ENCODE results near the gene TEC. TPM values are rescaled to one million over a fixed set of nuclear protein-coding genes. Genes with fewer than 3 reads are reported as not detected.
"Not testable (repeated sequence)": the region's sequence is repeated elsewhere in the genome, so short reads cannot be mapped to it uniquely, and the experiment has no call there.

Gene TEC
- total RNA-seq, 1 donor from 2014 or later: 1.8 TPM

- Mint-ChIP-seq H3K27me3 (no peaks in the 10 kb centered on the region), H3K27ac (no peak overlapping the region), H3K36me3 (peaks cover 3% of the 10 kb centered on the region), H3K4me3 (no peak overlapping the region), H3K4me1 (ENCODE audit: unreplicated experiment) (no peaks in the 10 kb centered on the region), H3K9me3 (no peaks in the 10 kb centered on the region)
- DNase-seq (ENCODE audit: extremely low spot score, unreplicated experiment): no peak
- TF ChIP-seq, protein P1, sequence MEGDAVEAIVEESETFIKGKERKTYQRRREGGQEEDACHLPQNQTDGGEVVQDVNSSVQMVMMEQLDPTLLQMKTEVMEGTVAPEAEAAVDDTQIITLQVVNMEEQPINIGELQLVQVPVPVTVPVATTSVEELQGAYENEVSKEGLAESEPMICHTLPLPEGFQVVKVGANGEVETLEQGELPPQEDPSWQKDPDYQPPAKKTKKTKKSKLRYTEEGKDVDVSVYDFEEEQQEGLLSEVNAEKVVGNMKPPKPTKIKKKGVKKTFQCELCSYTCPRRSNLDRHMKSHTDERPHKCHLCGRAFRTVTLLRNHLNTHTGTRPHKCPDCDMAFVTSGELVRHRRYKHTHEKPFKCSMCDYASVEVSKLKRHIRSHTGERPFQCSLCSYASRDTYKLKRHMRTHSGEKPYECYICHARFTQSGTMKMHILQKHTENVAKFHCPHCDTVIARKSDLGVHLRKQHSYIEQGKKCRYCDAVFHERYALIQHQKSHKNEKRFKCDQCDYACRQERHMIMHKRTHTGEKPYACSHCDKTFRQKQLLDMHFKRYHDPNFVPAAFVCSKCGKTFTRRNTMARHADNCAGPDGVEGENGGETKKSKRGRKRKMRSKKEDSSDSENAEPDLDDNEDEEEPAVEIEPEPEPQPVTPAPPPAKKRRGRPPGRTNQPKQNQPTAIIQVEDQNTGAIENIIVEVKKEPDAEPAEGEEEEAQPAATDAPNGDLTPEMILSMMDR (conservative IDR thresholded peaks at IDR 0.05): no peak
Observed at GRCh38 chr4:48225368-48226141, 44.1 kb downstream of the TEC start.

- H3K36me3 Mint-ChIP-seq: peaks cover 3% of the 10 kb centered on the region
- H3K4me3 Mint-ChIP-seq: no peak overlapping the region
- H3K9me3 Mint-ChIP-seq: no peaks in the 10 kb centered on the region
- H3K27ac Mint-ChIP-seq: no peak overlapping the region
- no peaks in the 10 kb centered on the region for H3K27me3 Mint-ChIP-seq
- no peak for DNase-seq (ENCODE audit: extremely low spot score, unreplicated experiment)
- TF ChIP-seq, protein P1 (conservative IDR thresholded peaks at IDR 0.05): no peak
- H3K4me1 Mint-ChIP-seq (ENCODE audit: unreplicated experiment): no peaks in the 10 kb centered on the region
Observed at GRCh38 chr4:48224606-48225005, 45.0 kb downstream of the TEC start.

DNA sequence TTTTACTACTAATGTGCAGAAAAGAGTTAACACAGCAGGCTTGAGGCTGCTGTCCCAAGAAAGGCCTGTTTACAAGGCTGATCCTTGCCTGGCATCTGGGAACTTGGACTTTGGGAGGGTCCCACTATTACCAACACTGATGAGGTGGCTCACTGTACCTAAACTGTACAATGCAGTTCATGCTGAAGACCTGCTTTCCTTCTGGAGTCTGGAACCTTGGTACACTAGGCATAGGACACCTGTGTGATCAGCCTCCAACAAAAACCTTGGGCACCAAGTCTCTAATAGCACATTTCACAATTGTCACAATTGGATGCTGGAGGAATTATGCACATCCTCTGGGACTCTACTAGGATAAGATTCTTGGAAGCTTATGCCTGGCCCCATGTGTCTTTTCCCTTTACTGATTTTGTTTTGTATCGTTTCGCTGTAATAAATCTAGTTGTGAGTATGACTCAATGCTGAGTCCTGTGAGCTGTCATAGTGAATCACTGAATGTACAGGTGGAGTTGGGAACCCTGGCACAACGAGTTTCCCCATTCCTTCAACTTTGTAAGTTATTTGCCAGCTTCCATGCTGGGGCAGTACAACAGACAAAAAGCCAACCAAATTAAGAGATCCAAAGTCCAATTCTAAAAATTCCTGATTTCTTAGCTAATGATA lies 45.9 kb downstream of the TEC start:
- H3K27ac Mint-ChIP-seq: no peak overlapping the region
- H3K27me3 Mint-ChIP-seq: no peaks in the 10 kb centered on the region
- TF ChIP-seq, protein P1 (conservative IDR thresholded peaks at IDR 0.05): no peak
- H3K36me3 Mint-ChIP-seq: peaks cover 3% of the 10 kb centered on the region
- no peak overlapping the region for H3K4me3 Mint-ChIP-seq
- H3K9me3 Mint-ChIP-seq: no peaks in the 10 kb centered on the region
- H3K4me1 Mint-ChIP-seq (ENCODE audit: unreplicated experiment): no peaks in the 10 kb centered on the region
- no peak for DNase-seq (ENCODE audit: extremely low spot score, unreplicated experiment)

DNA sequence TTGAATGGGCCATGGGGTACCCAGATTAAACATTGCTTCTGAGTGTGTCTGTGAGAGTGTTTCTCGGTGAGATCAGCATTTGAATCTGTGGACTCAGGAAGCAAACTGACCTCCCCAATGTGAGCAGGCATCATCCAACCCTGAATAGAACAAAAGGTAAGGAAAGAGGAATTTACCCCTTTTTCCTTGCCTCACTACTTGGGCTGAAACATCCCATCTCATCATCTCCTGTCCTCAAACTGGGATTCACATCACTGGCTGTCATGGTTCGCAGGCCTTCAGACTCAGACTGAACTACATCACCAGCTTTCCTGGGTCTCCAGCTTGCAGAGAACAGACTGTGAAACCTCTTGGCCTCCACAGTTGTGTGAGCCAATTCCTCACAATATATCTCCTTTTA lies 47.1 kb downstream of the TEC start:
- H3K9me3 Mint-ChIP-seq: no peaks in the 10 kb centered on the region
- TF ChIP-seq, protein P1 (conservative IDR thresholded peaks at IDR 0.05): no peak
- no peaks in the 10 kb centered on the region for H3K27me3 Mint-ChIP-seq
- no peak overlapping the region for H3K27ac Mint-ChIP-seq
- peaks cover 3% of the 10 kb centered on the region for H3K36me3 Mint-ChIP-seq
- H3K4me1 Mint-ChIP-seq (ENCODE audit: unreplicated experiment): no peaks in the 10 kb centered on the region
- no peak overlapping the region for H3K4me3 Mint-ChIP-seq
- DNase-seq (ENCODE audit: extremely low spot score, unreplicated experiment): no peak

- not testable (repeated sequence) for DNase-seq (ENCODE audit: extremely low spot score, unreplicated experiment); H3K36me3 Mint-ChIP-seq; H3K27me3 Mint-ChIP-seq; H3K9me3 Mint-ChIP-seq; H3K4me1 Mint-ChIP-seq (ENCODE audit: unreplicated experiment); H3K4me3 Mint-ChIP-seq; H3K27ac Mint-ChIP-seq
Observed at GRCh38 chr4:48219430-48219829, 50.2 kb downstream of the TEC start.

DNA sequence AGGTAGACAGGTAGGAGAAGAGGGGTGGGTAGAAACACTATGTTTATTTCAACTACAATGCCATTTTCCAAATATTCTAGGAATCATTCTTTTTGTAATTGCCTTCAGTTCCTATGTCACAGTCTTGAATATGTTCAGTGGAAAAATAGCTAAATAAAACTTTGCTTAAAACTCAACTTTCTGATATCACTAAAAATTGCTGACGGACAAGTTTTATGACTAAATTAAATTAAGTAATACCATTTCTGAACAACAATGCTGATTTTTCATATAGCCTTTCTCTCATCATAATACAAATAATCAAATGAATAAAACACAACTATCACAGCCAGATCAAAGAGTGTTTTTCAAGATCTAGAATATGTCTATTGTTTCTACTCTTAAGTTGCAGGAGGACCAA lies 53.1 kb downstream of the TEC start:
- H3K36me3 Mint-ChIP-seq: no peaks in the 10 kb centered on the region
- TF ChIP-seq, protein P1 (conservative IDR thresholded peaks at IDR 0.05): no peak
- no peak overlapping the region for H3K27ac Mint-ChIP-seq
- DNase-seq (ENCODE audit: extremely low spot score, unreplicated experiment): no peak
- no peaks in the 10 kb centered on the region for H3K4me1 Mint-ChIP-seq (ENCODE audit: unreplicated experiment)
- H3K4me3 Mint-ChIP-seq: no peak overlapping the region
- H3K27me3 Mint-ChIP-seq: no peaks in the 10 kb centered on the region
- no peaks in the 10 kb centered on the region for H3K9me3 Mint-ChIP-seq

Measured in type B pancreatic cell (in vitro differentiated cells).